Neural cell (in vitro differentiated cells): ENCODE data around the gene INHA.
A peak's percentile ranks its signal among the peaks of the same experiment; 100 is the strongest.

Experiments used
- CTCF ChIP-seq: fragments of 450-650 bp; IDR thresholded peaks from 2 replicates; pipeline ENCODE4 v1.5.1; 2014; ENCODE audit warnings: antibody characterized with exemption, mild to moderate bottlenecking, moderate library complexity; ENCODE audit not compliant: poor library complexity, severe bottlenecking
- EP300 ChIP-seq: fragments of 450-650 bp; conservative IDR thresholded peaks from 2 replicates; pipeline ENCODE4 v1.6.1; 2014; ENCODE audit warnings: antibody characterized with exemption, mild to moderate bottlenecking, moderate library complexity; ENCODE audit not compliant: poor library complexity, severe bottlenecking
- RAD21 ChIP-seq: fragments of 450-650 bp; conservative IDR thresholded peaks from 2 replicates; pipeline ENCODE4 v1.6.1; 2014; ENCODE audit warnings: antibody characterized with exemption, mild to moderate bottlenecking, moderate library complexity
- REST ChIP-seq: IDR thresholded peaks from 2 replicates; pipeline ENCODE4 v1.6.1; 2012; ENCODE audit warnings: borderline replicate concordance
- TAF1 ChIP-seq: IDR thresholded peaks from 2 replicates; pipeline ENCODE4 v1.6.1; 2012; ENCODE audit warnings: low read depth

GRCh38 chr2:219597552-219598307 is 25.6 kb downstream of the INHA start, which contains the start of gene STK11IP:
- TF ChIP-seq CTCF (no peak), TAF1 (peak; percentile 10), REST (peak; percentile 66), RAD21 (peak; percentile 53), EP300 (peak; percentile 38)
